GM12891 (cell line): ENCODE results near the gene GRIK4.

Experiments used
- POLR2A ChIP-seq: IDR thresholded peaks from 2 replicates; pipeline ENCODE4 v1.6.1; 2011; ENCODE audit warnings: low read depth, low read length, control low read depth
- POLR2AphosphoS5 ChIP-seq: IDR thresholded peaks from 2 replicates; pipeline ENCODE4 v1.6.1; 2011; ENCODE audit warnings: low read depth, low read length, control low read depth
- POU2F2 ChIP-seq: IDR thresholded peaks from 2 replicates; pipeline ENCODE4 v1.6.1; 2011; ENCODE audit warnings: low read depth, mild to moderate bottlenecking, control low read depth, low read length, moderate library complexity
- TAF1 ChIP-seq: IDR thresholded peaks from 2 replicates; pipeline ENCODE4 v1.6.1; 2011; ENCODE audit warnings: low read depth, low read length, control low read depth

DNA sequence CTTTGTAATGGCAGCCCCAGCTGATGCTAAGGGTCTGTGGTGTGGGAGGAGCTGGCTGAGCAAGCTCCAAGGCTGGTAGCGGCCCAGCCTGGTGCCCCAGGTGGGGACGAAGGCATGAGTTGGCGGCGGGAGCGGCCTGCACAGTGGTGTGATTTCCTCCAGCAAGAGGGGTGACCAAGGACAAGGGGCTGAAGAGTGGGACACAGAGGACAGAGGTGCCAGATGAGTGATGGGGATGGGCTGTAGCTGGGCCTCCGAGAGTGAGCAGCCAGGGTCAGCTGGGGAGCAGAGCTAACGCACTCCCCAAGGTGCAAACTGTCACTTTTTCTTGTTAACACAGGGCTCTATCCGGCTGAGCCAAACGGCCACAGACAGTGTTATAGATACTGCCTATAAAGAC lies 283.2 kb downstream of the GRIK4 start:
- TF ChIP-seq POU2F2 (no peak), POLR2AphosphoS5 (no peak), TAF1 (no peak), POLR2A (no peak)
